Ishikawa (cell line): ENCODE data around the gene STOX1.

Experiments
- EGR1 ChIP-seq: IDR thresholded peaks from 2 replicates; pipeline ENCODE4 v1.6.1; 2012
- EP300 ChIP-seq: IDR thresholded peaks from 2 replicates; pipeline ENCODE4 v1.6.1; 2012; ENCODE audit warnings: borderline replicate concordance
- FOXM1 ChIP-seq: IDR thresholded peaks from 2 replicates; pipeline ENCODE4 v1.6.1; 2012; ENCODE audit warnings: low read depth, borderline replicate concordance
- MAX ChIP-seq: IDR thresholded peaks from 2 replicates; pipeline ENCODE4 v1.6.1; 2012
- RAD21 ChIP-seq: IDR thresholded peaks from 2 replicates; pipeline ENCODE4 v1.6.1; 2012; ENCODE audit warnings: low read depth
- REST ChIP-seq: IDR thresholded peaks from 2 replicates; pipeline ENCODE4 v1.6.1; 2012; ENCODE audit warnings: low read depth, mild to moderate bottlenecking
- TAF1 ChIP-seq: IDR thresholded peaks from 2 replicates; pipeline ENCODE4 v1.6.1; 2012; ENCODE audit warnings: low read depth, mild to moderate bottlenecking
- ZBTB7A ChIP-seq: IDR thresholded peaks from 2 replicates; pipeline ENCODE4 v1.6.1; 2012; ENCODE audit warnings: low read depth

- TF ChIP-seq FOXM1 (no peak), MAX (no peak; the same call in 1 of the 2 replicates), TAF1 (no peak), EP300 (no peak), REST (no peak), RAD21 (no peak), ZBTB7A (no peak), EGR1 (no peak)
Observed at GRCh38 chr10:68826764-68827591, at the start of gene STOX1.
